Eye (tissue), 1 donor: ENCODE measurements around the gene ENOSF1.

Source experiments
- DNase-seq: peaks from one replicate; pipeline ENCODE4 v3.0.0-alpha.2; 2015

The ENOSF1 gene

GRCh38 chr18:671405-671804 lies 41.0 kb downstream of the ENOSF1 start:
- DNase-seq, result no peak

- DNase-seq, result no peak
Observed at GRCh38 chr18:670522-670921, 41.9 kb downstream of the ENOSF1 start.

GRCh38 chr18:669077-669476 lies 43.4 kb downstream of the ENOSF1 start:
- DNase-seq, result no peak

- DNase-seq, result no peak
Observed at GRCh38 chr18:668260-668659, 44.2 kb downstream of the ENOSF1 start.

GRCh38 chr18:666628-667027 lies 45.8 kb downstream of the ENOSF1 start:
- DNase-seq, result no peak

- DNase-seq, result no peak
Observed at GRCh38 chr18:666177-666576, 46.3 kb downstream of the ENOSF1 start.

GRCh38 chr18:662197-662596 lies 50.2 kb downstream of the ENOSF1 start:
- no peak for DNase-seq

GRCh38 chr18:659597-659996 lies 52.8 kb downstream of the ENOSF1 start:
- DNase-seq, result no peak

GRCh38 chr18:658947-659533 lies 53.4 kb downstream of the ENOSF1 start:
- no peak for DNase-seq

- peak; percentile 97 for DNase-seq
Observed at GRCh38 chr18:658001-658946, 54.2 kb downstream of the ENOSF1 start.

- DNase-seq, result peak; percentile 88
Observed at GRCh38 chr18:657311-658000, 55.0 kb downstream of the ENOSF1 start, which contains the start of gene TYMS. TYMS (plus strand) TSS chr18:657653; CDS start chr18:657743, 90 bp downstream.

GRCh38 chr18:655445-655844 lies 57.0 kb downstream of the ENOSF1 start:
- DNase-seq, result no peak

GRCh38 chr18:654601-655000 lies 57.8 kb downstream of the ENOSF1 start:
- no peak for DNase-seq

GRCh38 chr18:653512-653911 lies 58.9 kb downstream of the ENOSF1 start:
- no peak for DNase-seq

- DNase-seq, result no peak
Observed at GRCh38 chr18:652131-652530, 60.3 kb downstream of the ENOSF1 start.

GRCh38 chr18:650428-650858 lies 62.0 kb downstream of the ENOSF1 start:
- DNase-seq, result no peak

GRCh38 chr18:649341-649740 lies 63.1 kb downstream of the ENOSF1 start:
- DNase-seq, result no peak

- no peak for DNase-seq
Observed at GRCh38 chr18:647304-647703, 65.1 kb downstream of the ENOSF1 start.

GRCh38 chr18:644395-645004 lies 67.9 kb downstream of the ENOSF1 start:
- DNase-seq, result peak; percentile 64

- DNase-seq, result no peak
Observed at GRCh38 chr18:641224-641623, 71.2 kb downstream of the ENOSF1 start.

GRCh38 chr18:635171-635570 lies 77.3 kb downstream of the ENOSF1 start:
- DNase-seq, result no peak

GRCh38 chr18:634551-635045 lies 77.8 kb downstream of the ENOSF1 start:
- no peak for DNase-seq

- DNase-seq, result no peak
Observed at GRCh38 chr18:631560-631959, 80.9 kb downstream of the ENOSF1 start.
